WTC11 (cell line): ENCODE data around the gene GRM7.

ENCODE experiments used
- TEAD1 ChIP-seq: sonication (generic); formaldehyde crosslinking; IDR thresholded peaks from 2 replicates; pipeline ENCODE4 v1.8.0; 2022; ENCODE audit warnings: mild to moderate bottlenecking, missing genetic modification reagents
- TF ChIP-seq, protein P1 (sequence below): sonication (generic); formaldehyde crosslinking; IDR thresholded peaks from 2 replicates; pipeline ENCODE4 v1.8.0; 2022; ENCODE audit warnings: mild to moderate bottlenecking, missing genetic modification reagents

DNA sequence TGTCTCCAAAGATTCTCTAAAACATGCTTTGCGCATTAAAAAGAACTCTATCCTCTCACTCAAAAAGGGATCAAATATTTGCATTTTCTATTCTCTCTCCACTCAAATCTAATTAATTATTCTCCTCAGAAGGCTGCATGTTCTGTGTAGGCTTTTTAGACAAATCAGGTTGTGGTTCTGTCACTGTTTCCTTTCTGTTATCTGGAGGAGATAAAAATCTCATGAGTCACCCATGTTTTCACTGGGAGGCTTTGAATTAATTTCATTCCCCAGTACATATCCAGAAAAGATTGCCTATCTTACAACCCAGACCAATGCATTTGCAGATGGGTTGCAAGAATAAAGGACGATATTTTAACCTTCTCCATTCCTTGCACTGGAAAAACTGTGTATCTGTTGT, 446.5 kb downstream of the GRM7 start:
- TF ChIP-seq TEAD1: no peak
- TF ChIP-seq, protein P1, sequence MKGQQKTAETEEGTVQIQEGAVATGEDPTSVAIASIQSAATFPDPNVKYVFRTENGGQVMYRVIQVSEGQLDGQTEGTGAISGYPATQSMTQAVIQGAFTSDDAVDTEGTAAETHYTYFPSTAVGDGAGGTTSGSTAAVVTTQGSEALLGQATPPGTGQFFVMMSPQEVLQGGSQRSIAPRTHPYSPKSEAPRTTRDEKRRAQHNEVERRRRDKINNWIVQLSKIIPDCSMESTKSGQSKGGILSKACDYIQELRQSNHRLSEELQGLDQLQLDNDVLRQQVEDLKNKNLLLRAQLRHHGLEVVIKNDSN (CRISPR knock-in tag): no peak
